ENCODE data around the gene SLC25A41.
A peak's percentile ranks its signal among the peaks of the same experiment; 100 is the strongest.
"Not testable (repeated sequence)": the region's sequence is repeated elsewhere in the genome, so short reads cannot be mapped to it uniquely, and the experiment has no call there.

SLC25A41 gene

DNA sequence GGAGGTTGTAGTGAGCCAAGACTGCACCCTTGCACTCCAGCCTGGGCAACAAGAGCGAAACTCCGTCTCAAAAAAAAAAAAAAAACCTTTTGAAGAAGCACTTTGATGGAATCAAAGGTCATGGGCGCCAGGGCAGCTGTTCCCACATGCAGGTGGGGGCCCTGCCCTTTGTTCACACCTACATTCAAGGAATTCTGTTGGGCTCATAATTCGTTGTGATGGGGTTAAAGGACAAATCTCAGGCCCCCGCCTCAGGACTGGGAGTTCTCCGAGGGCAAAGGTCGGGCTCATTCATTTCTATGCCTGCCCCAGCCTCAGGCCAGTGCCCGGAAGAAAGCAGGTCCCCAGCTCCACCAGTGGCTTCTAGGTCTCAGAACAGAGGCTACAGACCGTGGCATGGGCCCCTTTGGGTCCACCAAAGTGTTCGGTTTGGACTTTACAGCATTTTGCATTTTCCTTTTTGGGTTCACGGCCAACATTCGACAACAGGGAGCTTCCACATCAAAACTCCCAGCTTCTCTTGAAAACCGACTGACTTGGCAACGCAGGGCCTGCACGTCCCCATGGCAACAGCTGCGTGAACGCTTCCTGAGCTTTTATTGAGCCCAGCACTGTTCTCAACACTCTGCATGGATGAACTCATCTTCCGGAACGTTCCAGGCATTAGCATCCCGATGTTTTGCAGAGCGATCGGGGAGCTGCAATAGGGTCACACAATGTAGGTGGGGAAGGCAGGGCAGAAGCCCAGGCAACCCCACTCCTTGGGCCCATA lies 30.5 kb downstream of the SLC25A41 start:
- peak; percentile 26 for DNase-seq

DNA sequence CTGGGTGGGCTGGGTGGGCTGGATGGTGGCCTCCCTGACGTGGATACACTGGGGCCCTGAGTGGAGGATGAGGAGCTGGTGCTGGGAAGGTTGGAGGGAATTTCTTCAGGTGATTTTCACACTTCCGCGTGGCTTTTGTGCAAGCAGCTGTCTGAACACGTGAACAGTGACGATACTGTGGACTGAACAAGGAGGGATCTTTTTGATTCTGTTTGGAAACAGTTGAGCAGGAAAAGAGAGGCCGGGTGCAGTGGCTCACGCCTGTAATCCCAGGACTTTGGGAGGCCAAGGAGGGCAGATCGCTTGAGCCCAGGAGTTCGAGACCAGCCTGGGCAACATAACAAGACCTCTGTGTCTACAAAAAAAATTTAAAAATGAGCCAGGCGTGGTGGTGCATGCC lies 31.5 kb downstream of the SLC25A41 start:
- no peak for DNase-seq

DNA sequence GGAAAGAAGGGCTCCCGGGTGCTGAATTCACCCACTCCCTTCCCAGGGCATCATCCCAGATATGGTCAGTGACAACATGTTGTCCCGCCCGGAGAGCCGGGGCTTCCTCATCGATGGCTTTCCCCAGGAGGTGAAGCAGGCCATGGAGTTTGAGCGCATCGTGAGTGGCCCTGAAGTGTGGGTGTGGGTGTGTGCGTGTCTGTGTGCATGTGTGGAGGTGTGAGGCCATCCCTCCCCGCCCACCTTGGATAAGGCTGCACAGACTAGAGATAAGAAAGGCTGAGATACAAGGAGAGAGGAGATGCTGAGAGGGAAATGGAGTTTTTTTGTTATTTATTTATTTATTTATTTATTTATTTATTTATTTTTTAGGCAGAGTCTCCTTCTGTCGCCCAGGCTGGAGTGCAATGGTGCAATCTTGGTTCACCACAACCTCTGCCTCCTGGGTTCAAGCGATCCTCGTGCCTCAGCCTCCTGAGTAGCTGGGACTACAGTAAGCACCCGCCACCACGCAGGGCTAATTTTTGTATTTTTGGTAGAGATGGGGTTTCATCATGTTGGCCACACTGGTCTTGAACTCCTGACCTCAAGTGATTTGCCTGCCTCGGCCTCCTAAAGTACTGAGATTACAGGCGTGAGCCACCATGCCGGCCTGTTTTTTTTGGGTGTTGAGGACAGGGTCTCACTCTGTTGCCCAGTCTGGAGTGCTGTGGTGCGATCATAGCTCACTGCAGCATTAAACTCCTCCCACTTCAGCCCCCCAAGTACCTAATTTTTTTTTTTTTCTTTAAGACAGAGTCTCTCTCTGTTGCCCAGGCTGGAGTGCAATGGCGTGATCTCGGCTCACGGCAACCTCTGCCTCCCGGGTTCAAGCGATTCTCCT lies 33.3 kb downstream of the SLC25A41 start:
- not testable (repeated sequence) for DNase-seq

DNA sequence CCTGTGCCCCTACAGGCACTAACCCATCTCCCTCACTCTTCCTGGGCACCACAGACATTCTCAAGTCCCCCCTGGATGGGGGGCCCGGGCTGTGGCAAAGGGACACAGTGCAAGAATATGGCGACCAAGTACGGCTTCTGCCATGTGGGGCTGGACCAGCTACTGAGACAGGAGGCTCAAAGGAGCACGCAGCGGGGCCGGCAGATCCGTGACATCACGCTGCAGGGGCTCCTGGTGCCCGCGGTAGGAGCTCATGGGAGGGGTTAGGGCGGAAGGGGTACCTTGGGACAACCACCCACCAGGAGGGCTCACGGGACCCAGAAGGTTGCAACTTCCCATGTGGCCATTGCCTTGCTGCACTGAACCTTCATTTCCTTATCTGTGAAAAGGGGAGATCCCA lies 37.3 kb downstream of the SLC25A41 start:
- no peak for DNase-seq

DNA sequence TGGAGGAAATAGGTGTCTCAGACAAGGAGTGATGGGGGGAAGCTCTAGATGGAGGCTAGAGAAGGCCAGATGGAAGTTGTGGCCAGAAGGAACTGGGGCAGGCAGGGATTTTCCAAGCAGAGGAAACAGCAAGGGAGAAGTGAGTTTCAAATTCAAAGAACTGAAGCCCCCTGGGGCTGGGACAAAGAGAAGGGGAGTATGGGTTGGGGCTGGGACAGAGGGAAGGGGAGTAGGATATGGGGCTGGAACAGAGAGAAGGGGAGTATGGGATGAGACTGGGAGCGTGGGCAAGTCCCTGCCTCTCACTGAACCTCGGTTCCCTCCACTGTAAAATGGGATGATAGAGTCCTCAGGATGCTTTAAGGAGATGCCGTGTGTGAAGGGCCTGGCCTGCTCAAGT lies 38.7 kb downstream of the SLC25A41 start:
- DNase-seq = no peak

DNA sequence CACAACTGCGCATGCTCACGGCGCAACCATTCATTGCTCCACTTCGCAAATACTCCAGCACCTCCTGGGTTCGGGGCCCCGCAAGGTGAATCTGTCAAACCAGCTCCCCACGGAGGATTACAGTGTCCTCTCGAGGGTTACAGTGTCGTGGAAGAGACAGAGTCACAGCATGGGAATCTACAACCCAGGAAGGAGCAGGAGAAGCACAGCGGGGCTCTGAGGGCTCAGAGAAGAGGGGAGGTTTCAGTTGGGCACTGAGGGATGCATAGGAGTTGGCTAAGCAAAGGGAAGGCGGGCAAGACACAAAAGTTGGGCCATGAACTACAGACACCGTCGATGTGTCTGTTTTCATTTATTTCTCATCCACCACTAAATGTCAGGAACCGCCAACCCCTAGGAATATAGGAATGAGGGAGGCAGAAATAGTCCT lies 39.6 kb downstream of the SLC25A41 start:
- DNase-seq = no peak

DNA sequence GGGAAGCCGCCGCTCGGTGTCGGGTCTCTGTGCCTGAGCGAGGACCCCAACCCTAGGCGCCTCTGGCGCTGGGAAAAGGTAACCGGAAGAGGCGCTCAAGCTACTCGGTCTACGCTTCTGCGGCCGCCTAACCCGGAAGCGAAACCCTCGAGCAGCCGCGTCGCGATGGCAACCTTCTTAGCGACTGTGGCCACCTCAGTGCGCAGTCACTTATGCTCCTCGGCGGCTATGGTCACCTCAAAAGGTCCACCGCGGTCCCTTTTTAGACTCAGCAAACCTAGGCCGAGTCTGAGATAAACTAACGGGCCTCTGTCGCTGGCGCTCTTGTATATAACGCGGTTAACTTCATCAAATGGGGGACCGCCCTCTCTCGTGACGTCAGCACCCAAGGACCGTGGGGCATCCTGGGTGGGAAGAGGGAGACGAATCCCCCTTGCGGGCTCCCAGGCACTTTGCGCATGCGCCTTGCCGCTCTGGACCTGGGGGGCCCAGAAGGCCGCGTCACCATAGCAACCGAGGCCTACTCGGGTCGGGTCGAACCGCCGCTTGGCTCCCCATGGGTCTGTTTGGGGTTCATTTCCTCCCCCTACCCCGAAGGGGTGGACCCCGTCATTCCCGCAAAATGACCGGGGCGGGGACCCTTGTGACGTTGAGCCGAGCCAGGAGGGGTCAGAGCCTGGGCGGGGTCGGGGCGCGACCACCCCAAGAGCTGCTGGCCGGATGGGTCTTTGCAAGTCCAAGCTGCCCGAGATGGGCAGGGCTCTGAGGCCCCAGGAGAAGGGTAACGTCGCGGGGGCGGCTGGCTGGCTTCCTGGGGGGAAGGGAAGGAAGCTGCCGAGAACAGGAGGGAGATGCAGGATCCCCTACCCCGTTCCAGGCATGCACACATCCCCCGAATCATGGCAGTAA lies 40.2 kb downstream of the SLC25A41 start, which contains the start of gene GTF2F1:
Gene GTF2F1, minus strand, starts transcription at position 91 of the 909 bp plus-strand sequence. CDS start 169 bp downstream, outside the sequence.
- DNase-seq = peak; percentile 94

DNA sequence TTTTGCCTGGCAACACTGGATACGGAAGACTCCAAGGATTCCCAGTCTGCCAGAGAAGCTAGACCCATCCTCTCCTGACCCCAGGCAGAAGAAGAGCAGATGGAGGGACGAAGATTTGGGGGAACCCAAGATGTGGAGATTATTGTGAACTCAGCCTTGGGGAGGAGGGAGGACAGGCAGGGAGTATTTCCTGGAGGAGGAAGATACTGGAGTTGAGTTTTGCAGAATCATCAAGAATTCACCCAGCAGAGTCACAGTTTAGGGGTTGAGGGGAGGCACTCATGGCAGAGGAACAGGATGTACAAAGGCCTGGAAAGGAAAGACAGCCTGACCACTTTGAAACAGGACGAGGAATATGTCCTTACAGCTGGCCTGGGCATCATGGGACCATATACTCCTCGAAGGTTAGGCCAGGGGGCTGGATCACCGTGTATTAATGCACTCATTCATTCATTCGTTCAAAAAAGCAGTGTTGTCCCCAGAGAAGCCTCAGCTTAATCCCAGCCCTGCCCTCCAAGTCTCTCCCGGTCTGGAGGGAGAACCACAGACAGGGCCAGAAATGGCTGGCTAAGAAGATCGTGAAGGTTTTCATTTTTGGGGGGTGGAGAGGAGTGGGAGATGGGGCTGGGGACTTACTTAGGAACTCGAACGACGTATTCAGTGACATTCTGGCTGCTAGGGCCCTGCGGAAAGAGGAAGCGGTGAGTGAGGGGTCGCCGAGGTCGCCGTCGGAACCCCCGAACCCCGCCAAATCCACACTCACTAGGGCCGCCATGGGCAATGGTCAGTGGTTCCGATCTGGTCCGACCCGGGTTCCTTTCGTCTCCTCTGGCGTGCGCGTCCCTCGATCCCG lies 41.1 kb downstream of the SLC25A41 start:
- DNase-seq = no peak

DNA sequence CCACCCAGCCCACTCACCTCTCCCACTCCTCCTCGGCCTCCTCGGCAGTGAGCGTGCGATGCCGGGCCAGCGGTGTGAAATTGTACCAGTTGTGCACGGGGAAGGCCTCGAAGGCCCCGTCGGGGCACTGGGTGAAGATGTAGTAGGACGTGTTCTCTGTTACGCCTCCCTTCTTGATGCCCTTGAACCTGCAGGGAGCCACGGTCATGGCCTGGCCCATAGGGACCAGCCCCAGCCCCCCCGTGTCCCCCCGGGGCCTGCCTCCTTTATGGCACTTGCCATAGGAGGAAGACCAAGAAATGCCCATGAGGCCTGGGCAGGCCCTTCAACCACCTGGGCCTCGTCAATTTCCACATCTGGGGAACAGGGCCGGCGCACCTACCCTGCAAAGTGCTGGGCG lies 46.2 kb downstream of the SLC25A41 start:
- DNase-seq = no peak

DNA sequence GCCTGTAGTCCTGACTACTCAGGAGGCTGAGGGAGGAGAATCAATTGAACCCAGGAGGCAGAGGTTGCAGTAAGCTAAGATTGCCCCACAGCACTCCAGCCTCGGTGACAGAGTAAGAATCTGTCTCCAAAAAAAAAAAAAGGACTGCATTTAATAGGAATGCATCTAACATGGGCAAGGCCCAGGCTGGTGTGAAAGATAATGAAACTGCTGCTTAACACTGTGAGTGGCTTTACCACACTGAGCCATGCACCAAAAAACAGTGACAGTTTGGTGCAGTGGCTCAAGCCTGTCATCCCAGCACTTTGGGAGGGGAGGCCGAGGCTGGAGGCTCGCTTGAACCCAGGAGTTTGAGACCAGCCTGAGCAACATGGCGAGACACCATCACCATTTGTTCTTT lies 49.2 kb downstream of the SLC25A41 start:
- no peak for DNase-seq

DNA sequence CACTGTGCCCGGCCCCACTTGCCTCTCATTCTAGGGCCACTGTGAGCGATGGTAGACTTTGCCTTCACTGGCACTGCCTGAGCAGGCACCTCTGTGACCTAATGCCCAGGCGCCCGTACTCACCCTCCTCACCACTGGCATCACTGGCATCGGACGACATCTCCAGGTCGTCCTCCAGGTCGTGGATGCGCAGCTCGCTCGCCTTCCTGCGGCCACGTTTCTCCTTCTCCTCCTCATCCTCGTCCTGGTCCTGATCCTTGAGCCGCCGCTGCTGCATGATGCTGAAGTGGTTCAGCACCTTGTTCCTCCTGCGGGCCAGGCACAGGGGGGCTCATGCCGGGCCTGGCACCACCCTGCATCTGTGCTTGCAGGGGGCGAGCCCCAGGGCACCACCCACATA lies 50.4 kb downstream of the SLC25A41 start:
- no peak for DNase-seq

DNA sequence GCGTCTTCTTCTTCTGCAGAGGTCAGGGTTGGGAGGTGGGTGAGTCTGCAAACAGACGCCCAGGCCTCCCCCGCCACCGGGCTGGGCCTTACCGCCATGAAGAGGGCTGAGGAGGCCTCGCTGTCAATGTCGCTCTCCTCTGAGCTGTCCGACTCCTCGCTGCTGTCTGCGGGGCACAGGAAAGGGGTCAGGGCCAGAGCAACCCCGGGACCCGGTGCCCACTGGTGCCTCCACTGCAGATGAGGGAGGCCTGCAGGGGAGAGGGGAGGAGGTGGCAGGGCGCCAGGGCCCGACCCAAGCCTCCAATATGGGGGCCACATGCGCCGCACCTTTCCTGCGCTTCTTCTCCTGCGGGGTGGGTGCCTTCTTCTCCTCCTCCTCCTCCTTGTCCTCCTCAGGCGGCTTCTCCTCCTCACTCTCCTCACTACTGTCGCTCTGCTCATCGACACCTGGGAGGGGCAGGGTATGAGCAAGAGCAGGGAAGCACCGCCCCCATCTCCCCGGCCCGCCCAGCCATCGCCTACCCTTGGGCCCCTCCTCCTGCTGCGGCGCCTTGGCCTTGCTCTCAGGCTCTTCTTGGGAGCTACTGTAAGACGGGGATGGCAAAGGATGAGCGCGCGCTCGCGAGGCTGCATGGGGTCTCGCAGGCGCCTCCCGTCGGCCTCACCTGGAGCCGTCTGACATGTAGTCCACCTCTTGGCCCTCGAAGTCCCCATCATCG lies 52.4 kb downstream of the SLC25A41 start:
- DNase-seq = no peak

DNA sequence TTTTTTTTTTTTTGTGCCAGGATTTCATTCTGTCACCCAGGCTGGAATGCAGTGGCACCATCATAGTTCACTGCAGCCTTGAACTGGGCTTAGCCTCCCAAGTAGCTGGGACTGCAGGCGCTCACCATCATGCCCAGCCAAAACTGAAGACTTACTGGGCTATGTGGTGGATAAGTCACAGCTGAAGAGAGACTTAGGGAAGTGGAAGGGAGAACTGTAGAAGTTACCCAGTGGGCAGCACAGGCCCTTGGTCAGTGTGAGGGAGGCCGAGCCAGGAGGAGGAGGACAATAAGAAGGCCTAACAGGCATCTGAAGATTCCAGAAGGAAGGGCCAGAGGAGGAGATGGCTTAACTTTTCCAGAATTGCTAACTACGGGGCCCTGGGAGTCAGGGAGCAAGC lies 53.8 kb downstream of the SLC25A41 start:
- no peak for DNase-seq

DNA sequence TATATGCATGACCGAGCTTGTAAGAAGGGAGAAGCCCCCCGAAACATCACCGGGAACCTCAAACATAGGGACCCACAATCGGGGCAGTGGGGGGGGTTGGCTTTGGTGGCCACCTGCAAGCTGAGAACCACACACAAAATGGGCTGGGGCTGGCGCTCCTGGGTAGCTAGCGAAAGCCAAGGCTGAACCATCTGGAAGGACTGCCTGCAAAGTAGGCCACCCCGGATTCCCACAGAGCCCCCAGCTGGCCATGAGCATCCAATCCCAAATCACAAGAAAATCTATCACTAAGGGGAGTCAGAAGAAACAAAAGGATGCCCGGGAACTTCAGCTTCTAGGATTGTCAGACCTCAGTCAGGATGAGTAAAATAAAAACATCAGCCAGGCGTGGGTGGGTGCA lies 55.1 kb downstream of the SLC25A41 start:
- no peak for DNase-seq

DNA sequence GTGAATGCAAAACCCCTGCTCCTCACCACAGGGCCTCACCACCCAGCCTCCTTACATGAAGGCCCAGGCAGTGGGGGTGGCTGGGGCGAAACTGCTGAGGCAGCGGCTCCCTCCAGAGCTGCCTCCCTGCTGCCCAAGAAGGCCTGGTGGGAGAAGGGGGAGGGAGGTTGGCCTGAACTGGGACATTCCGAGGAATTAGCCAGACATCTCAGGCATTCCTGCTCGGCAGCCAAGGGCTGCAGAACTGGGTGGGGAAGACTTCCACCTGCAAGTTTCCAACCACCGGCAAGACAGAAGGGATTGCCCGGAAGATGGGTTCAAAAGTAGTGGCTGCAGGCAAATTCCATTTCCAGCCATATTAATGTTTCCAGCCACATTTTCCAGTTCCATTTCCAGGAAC lies 55.5 kb downstream of the SLC25A41 start:
- no peak for DNase-seq

DNA sequence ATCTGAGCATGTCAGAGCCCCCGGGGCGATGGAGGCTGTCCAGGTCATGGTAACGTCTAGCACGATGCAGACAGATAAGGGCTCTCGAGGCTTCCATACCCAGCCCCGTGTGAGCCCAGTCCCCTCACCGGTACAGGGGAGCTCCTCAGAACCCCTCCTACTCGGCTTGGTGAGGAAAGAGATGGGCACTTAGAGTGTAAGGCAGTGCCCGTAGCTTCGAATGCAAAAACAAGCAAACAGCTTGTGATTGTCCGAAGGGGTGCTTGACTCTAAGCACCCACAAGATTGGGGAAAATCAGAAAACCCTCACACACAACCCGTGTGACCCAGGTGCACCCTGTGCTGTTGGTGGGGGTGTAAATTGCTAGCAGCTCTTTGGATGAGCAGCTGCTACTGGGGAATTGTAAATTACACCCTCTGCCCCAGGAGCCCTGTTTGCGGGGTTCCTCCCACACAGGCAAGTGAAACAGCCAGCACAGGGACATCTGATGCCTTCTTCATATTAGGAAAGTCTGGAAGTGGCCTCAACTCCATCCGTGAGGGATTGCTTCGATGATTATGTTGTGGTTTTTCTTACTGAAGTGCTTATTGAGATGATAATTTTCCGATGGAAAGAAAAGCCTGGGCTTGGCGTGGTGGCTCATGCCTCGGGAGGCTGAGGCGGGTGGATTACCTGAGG lies 56.9 kb downstream of the SLC25A41 start:
- DNase-seq = no peak
